ENCODE data around the gene F9.

The F9 gene

DNA sequence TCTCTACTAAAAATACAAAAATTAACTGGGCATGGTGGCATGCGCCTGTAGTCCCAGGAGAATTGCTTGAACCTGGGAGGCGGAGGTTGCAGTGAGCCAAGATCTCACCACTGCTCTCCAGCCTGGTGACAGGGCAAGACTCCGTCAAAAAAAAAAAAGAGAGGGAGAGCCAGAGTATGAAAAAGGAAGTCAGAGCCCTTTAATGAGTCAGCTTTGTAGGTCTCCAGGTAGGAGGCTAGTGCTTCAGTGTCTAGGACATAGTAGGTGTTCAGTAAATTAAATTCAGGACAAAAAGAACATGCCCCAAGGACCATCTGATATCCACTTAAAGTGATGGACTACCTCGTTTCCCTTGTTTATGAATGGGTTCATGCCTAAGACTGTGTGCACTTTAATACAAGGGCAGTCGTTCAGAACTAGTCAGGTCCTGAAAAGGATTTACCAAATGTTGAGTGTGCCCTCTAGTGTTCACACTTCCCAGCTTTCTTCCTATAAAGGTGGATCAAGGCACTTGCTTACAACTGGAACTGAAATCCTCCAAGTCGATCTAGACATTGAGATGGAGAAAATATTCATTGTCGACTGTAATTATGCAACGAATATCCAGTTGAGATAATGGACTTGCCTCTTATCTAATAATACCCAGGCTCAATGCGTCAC lies 29.0 kb downstream of the F9 start:
- peak overlapping the region in 1 of 2 donors; percentile 91 for H3K27ac Mint-ChIP-seq
- H3K4me1 Mint-ChIP-seq: no peaks in the 10 kb centered on the region
- H3K4me3 Mint-ChIP-seq: no peak overlapping the region
- H3K9me3 Mint-ChIP-seq: no peaks in the 10 kb centered on the region
- no peaks in the 10 kb centered on the region for H3K27me3 Mint-ChIP-seq
- DNase-seq (peak; percentile 1 to 8), ATAC-seq (no peak)

DNA sequence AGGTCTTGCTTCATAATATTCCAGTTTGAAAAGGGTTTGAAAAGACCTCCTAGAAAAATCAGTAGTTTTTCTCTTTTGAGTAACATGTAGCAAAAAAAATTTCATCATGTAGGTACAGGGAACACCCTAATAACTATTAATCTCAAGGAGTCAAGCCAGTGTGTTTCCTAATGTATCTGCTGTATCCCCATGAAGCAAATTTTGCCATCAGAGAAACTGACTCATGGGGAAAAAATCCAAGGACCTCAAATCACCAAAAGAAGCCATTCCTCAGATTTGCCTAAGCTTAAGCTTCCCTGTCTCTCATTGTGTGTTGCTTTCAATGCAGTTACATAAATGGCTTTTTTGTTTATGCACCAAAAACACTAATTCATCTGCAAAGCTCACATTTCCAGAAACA lies 29.7 kb downstream of the F9 start:
- no peak for ATAC-seq
- no peaks in the 10 kb centered on the region for H3K4me1 Mint-ChIP-seq

DNA sequence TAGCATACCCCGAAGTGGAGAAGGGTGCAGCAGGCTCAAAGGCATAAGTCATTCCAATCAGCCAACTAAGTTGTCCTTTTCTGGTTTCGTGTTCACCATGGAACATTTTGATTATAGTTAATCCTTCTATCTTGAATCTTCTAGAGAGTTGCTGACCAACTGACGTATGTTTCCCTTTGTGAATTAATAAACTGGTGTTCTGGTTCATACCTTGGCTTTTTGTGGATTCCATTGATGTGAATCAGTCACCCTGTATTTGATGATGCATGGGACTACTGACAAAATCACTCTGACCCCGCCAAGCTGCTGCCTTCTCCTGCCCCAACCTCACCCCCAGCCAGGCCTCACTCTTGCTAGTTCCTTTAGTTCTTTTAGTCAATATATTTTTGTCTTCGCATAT lies 32.7 kb downstream of the F9 start:
- Mint-ChIP-seq H3K4me3 (no peak overlapping the region), H3K4me1 (no peaks in the 10 kb centered on the region), H3K9me3 (no peaks in the 10 kb centered on the region), H3K27ac (no peak overlapping the region), H3K27me3 (no peaks in the 10 kb centered on the region)
- DNase-seq (no peak), ATAC-seq (no peak)

More for the DNA sequence above, 29.7 kb downstream of the F9 start:
- H3K27me3 Mint-ChIP-seq: no peaks in the 10 kb centered on the region
- no peak for DNase-seq
- H3K27ac Mint-ChIP-seq: no peak overlapping the region
- no peak overlapping the region for H3K4me3 Mint-ChIP-seq
- no peaks in the 10 kb centered on the region for H3K9me3 Mint-ChIP-seq

DNA sequence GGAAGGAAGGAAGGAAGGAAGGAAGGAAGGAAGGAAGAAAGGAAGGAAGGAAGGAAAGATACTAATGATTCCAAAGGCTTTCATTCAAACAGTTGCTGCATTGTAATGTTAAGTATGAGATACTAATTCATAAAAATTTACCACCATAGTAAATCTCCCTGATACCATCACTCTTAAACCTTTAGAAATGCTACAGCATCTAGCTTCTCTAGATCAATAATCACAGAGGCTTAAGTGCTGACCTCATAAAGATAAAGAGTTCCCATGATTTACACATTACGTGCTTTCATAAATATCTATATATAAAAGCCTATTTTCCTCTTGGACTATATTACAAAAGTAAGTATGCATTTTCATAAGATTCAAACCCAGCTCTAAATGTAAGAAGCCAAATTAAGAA lies 36.4 kb downstream of the F9 start:
- no peaks in the 10 kb centered on the region for H3K27me3 Mint-ChIP-seq
- H3K27ac Mint-ChIP-seq: no peak overlapping the region
- H3K4me1 Mint-ChIP-seq: no peaks in the 10 kb centered on the region
- no peak for ATAC-seq
- no peaks in the 10 kb centered on the region for H3K9me3 Mint-ChIP-seq
- no peak for DNase-seq
- no peak overlapping the region for H3K4me3 Mint-ChIP-seq

DNA sequence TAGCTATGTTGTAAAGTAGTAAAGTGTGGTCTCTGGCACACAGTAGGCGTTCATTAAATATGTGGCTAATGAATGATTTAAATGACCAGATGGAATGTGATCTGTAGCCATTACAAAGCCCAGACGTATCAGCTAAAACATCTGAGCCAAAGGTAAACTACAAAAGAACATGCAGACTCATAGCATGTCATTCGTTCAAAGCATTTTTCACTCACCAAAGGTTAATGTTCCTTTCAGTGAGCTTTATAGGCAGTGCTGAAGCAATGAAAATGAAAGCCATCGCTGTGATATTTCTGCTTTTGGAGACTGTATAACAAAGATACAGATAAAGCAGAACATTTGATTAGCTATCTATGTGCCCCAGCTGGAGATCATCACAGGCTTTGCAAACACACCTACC lies 50.5 kb downstream of the F9 start:
- DNase-seq: no peak
- no peaks in the 10 kb centered on the region for H3K27me3 Mint-ChIP-seq

DNA sequence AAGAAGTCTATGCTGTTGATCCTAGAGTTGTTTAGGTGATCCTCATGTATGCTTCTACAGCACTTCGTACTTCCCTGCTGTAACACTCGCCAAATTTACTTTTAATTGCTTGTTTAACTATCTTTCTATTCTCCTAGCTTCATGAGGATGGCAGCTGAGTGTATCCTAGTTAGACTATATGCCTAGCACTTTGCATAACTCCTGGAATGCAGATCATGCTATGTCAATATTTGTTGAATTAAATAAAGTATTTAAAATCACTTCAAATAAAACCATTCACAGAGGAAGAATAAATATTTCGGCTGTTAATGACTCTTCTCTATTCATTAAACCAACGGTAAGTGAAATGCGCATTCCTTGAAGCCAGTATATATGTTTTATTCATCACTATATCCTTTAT lies 55.1 kb downstream of the F9 start:
- no peak overlapping the region for H3K27ac Mint-ChIP-seq
- no peak overlapping the region for H3K4me3 Mint-ChIP-seq
- H3K27me3 Mint-ChIP-seq: no peaks in the 10 kb centered on the region
- DNase-seq (no peak), ATAC-seq (no peak)
- H3K9me3 Mint-ChIP-seq: no peaks in the 10 kb centered on the region
- no peaks in the 10 kb centered on the region for H3K4me1 Mint-ChIP-seq

More for the DNA sequence above, 50.5 kb downstream of the F9 start:
- Mint-ChIP-seq H3K27ac (no peak overlapping the region), H3K4me3 (no peak overlapping the region), H3K9me3 (no peaks in the 10 kb centered on the region), H3K4me1 (no peaks in the 10 kb centered on the region)
- no peak for ATAC-seq

DNA sequence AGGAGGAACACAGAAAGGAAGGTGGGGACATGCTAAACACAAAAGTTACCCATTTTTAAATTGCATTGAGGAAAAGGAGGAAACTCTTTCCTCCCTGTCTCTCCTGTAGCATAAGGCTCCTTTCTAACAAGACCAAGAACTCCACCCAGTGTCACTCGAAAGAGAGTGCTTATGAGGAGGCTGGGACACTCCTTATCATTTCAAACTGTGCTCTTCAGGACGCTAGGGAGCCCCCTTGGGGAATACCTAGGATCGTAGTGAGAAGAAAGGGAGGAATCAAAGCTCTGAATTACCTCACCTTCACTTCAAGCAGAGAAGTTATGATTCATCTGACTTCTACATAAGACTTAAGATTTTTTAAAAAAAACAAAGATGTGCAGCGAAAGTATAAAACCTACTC lies 65.5 kb downstream of the F9 start:
- ATAC-seq (no peak), DNase-seq (no peak)
- Mint-ChIP-seq H3K27me3 (no peaks in the 10 kb centered on the region), H3K27ac (no peak overlapping the region), H3K4me3 (no peak overlapping the region), H3K4me1 (no peaks in the 10 kb centered on the region), H3K9me3 (no peaks in the 10 kb centered on the region)

DNA sequence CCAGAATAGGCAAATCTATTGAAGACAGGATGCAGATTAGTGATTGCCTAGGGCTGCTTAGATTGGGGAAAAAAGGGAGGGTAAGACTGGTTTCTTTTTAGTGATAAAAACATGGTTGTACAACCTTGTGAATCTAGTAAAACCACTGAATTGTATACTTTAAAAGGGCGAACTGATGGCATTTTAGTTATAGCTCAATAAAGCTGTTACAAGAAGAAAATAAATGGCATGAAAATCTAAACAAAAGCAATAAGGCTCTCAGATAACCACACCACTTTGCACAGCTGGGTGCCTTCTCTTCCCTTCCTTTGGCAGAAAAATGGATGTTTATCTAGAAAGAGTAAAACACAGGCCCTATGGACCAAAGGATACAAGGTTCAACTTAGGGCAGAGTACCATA lies 69.6 kb downstream of the F9 start:
- Mint-ChIP-seq H3K4me1 (no peaks in the 10 kb centered on the region), H3K27me3 (no peaks in the 10 kb centered on the region), H3K27ac (no peak overlapping the region), H3K9me3 (no peaks in the 10 kb centered on the region), H3K4me3 (no peak overlapping the region)
- DNase-seq: no peak
- no peak for ATAC-seq
